Posterior vena cava (tissue), 2 donors: ENCODE measurements around the gene EME2. TPM values are rescaled to one million over a fixed set of nuclear protein-coding genes. Genes with fewer than 3 reads are reported as not detected.

Experiments
- DNase-seq: peaks from one replicate; pipeline ENCODE4 v3.0.0-alpha.2; 2020; ENCODE audit warnings: low spot score
- intact Hi-C, 2 donors: fragments of 100-400 bp; cut with DNase I; formaldehyde crosslinking; loops; one replicate each; pipeline versions ENCODE4 v1.14.1 to v1.14.2; 2022 to 2023
- total RNA-seq, 2 donors: library from RNA; stranded (reverse); fragmentation: NEBNext Ultra II Directional; extraction: Animal tissue kit (Norgen Biotek cat#: 25700); gene quantifications; one replicate each; pipeline ENCODE4 v1.2.1, GENCODE V29; 2021
- donor health status: DM: yes; HTN: yes; CAD: no.
- donor health status: DM: yes; HTN: yes; CAD: no.

EME2 gene
- total RNA-seq, 2 donors from 2014 or later: 10.2 to 12.0 TPM

DNA sequence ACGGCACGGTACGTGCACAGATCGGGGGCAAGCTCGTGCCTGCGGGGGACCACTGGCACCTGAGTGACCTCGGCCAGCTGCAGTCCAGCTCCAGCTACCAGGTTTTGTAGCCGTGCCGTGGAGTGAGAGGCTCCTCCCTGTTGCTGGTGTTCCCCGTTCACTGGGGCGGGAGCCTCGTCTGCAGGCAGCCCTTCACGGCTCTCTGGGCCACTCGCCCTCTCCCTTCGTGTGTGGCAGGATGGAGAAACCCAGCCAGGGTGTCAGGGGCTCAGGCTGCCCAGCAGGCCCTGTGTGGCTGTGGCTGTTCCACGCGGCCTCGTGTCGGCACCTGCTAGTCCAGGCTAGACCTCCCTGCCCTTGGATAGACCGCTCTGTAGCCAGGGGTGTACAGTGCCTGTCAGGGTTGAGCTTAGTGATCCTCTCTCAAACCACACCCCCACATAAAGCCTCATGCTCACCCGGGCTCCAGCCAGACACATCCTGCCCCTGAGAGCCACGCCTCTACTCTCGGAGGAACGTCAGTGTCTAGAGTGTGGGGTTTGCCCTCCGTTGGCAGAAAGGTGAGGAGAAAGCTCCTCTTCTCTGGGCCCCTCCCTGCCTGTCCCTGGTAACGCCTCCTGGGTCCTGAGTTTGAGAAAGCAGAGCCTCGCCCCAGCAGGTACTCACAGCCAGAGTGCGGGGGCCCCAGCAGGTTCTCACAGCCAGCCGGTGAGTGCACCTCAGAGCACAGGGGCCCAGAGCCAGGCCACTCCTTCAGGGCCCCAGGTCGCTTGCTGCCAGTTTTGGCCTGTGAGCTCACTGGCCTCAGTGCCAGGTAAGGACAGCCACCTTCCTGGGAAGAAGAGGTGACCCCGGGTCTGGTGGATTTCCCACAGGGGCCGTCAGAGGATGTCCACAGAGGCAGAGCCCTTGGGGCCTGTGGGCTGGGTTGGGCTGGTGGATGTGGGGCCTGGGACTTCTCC, 29.0 kb upstream of the EME2 start:
- no peak for DNase-seq
- intact Hi-C loops: no loop called here

GRCh38 chr16:1744338-1744840, 28.2 kb upstream of the EME2 start:
- no peak for DNase-seq
- intact Hi-C loops: no loop called here

GRCh38 chr16:1745181-1745899, 27.3 kb upstream of the EME2 start:
- DNase-seq: no peak
- intact Hi-C loops: no loop called here

- no peak for DNase-seq
- intact Hi-C loops: no loop called here
These were observed 26.5 kb upstream of the EME2 start for GRCh38 chr16:1745900-1746692.

DNA sequence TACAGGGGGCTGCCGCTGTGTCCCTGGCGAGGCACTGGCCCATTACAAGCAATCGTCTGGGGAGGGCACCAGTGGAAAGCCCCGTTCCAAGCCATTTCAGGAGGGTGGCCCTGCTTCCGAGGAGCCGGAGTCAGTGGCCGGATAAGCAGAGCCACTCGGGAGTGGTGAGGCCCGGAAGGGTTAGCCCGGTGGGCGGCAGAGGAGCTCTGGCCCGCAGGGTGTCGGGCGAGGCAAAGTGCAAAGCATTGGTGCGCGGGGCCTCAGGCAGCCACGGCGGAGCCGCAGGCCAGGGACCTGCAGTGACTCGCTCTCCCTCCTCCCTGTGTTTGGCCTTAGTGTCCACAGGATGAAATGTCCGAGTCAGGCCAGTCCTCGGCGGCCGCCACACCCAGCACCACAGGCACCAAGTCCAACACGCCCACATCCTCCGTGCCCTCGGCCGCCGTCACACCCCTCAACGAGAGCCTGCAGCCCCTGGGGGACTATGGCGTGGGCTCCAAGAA, 25.9 kb upstream of the EME2 start:
- intact Hi-C loops: no loop called here
- DNase-seq: no peak

GRCh38 chr16:1747934-1748333, 24.7 kb upstream of the EME2 start:
- no peak for DNase-seq
- intact Hi-C loops: no loop called here

- intact Hi-C loops: no loop called here
- no peak for DNase-seq
These were observed 23.2 kb upstream of the EME2 start for GRCh38 chr16:1749152-1750117.

- DNase-seq: no peak
These were observed 20.7 kb upstream of the EME2 start for GRCh38 chr16:1751946-1752345.

GRCh38 chr16:1752853-1753252, 19.8 kb upstream of the EME2 start:
- intact Hi-C loops: no loop called here

More at GRCh38 chr16:1751946-1752345, 20.7 kb upstream of the EME2 start:
- intact Hi-C loops: no loop called here

DNA sequence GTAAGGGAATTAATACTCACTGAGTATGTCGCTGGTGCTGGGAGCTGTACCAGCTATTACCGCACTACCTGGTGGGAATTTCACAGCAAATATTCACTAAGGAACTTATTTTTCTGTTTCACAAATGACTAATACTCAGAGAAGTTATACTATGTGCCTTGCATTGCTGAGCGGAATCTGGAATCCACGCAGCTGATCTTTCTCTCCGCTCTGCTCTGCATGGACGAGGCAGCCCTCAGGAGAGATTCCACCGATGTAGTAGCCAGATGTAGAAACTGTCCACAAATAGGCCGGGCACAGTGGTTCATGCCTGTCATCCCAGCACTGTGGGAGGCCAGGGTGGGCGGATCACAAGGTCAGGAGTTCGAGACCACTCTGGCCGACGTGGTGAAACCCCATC, 18.4 kb upstream of the EME2 start:
- DNase-seq: no peak
- intact Hi-C loops: no loop called here

More at GRCh38 chr16:1752853-1753252, 19.8 kb upstream of the EME2 start:
- no peak for DNase-seq

- no peak for DNase-seq
- intact Hi-C loops: no loop called here
These were observed 14.7 kb upstream of the EME2 start for GRCh38 chr16:1757714-1758461.

DNA sequence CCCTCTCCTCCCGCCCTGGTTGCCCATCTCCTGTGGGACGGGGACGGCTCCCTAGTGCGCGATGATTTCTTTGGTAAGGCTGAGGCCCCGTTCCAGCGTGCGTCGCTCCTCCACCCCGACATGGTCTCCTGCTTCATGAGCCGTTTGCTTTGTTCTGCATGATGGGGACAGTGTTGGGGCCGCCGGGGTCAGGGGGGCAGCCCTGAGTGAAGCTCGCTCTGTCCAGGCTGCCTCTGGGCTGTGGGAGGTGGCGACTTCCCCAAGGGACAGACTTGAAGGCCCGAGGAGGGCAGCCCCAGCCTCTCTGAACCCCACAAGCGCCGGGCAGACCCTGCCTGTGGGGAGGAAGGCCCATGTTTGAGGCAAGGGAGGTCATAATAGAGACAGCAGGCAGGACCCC, 13.7 kb upstream of the EME2 start:
- DNase-seq: no peak
- intact Hi-C loops: no loop called here

GRCh38 chr16:1759511-1759910, 13.1 kb upstream of the EME2 start:
- intact Hi-C loops: no loop called here
- no peak for DNase-seq

DNA sequence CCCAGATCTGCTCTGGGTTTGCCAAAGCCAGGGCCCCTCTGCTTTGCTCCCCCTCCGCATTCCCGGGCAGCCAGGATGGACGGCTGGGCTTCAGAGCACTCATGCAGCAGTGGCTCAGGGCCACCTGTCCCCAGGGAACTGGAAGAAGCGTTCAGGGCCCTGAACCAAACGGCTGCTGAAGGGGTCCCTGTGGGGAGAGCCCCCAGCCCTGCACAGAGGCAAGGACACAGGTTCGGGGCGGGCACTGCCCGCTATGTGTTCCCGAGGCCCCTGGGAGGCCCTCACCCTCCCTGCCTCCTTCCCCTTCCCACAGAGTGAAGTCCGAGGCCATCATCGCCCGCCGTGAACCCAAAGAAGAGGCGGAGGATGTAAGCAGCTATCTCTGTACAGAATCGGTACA, 11.7 kb upstream of the EME2 start:
- DNase-seq: no peak
- intact Hi-C loops: loop anchor here in 1 of 2 donors (5.0 kb wide), 1 partner anchor 51 kb away; no protein-coding TSS in a partner anchor

- DNase-seq: no peak
- intact Hi-C loops: loop anchor here in 1 of 2 donors (5.0 kb wide), 1 partner anchor 51 kb away; no protein-coding TSS in a partner anchor
These were observed 10.9 kb upstream of the EME2 start for GRCh38 chr16:1761751-1762150.

GRCh38 chr16:1762196-1762878, 10.3 kb upstream of the EME2 start:
- no peak for DNase-seq
- intact Hi-C loops: loop anchor here in 1 of 2 donors (5.0 kb wide), 1 partner anchor 50 kb away; no protein-coding TSS in a partner anchor
